NK-92 treated with Interleukin-12 subunit alpha and Interleukin-12 subunit beta, amount 100 ng/mL, for 24 hours (cell line): ENCODE measurements around the gene PDE1C.

Experiments used
- DNase-seq: peaks from one replicate; lab custom pipeline; 2025; lab: John Stamatoyannopoulos, UW

PDE1C gene

GRCh38 chr7:31892099-31892829 is 177.9 kb downstream of the PDE1C start:
- DNase-seq = no peak

GRCh38 chr7:31890766-31891165 is 179.4 kb downstream of the PDE1C start:
- no peak for DNase-seq

GRCh38 chr7:31890198-31890597 is 180.0 kb downstream of the PDE1C start:
- no peak for DNase-seq

GRCh38 chr7:31887006-31887405 is 183.2 kb downstream of the PDE1C start:
- no peak for DNase-seq

- no peak for DNase-seq
Observed at GRCh38 chr7:31885171-31885570, 185.0 kb downstream of the PDE1C start.

GRCh38 chr7:31883761-31884164 is 186.4 kb downstream of the PDE1C start:
- DNase-seq = peak; percentile 7

GRCh38 chr7:31882187-31882586 is 188.0 kb downstream of the PDE1C start:
- no peak for DNase-seq

- DNase-seq = no peak
Observed at GRCh38 chr7:31878875-31879274, 191.3 kb downstream of the PDE1C start.

- DNase-seq = no peak
Observed at GRCh38 chr7:31875424-31875823, 194.8 kb downstream of the PDE1C start.

GRCh38 chr7:31874631-31875386 is 195.4 kb downstream of the PDE1C start:
- no peak for DNase-seq

- DNase-seq = no peak
Observed at GRCh38 chr7:31873816-31874597, 196.2 kb downstream of the PDE1C start.

- DNase-seq = no peak
Observed at GRCh38 chr7:31872545-31873370, 197.4 kb downstream of the PDE1C start.

- DNase-seq = no peak
Observed at GRCh38 chr7:31864646-31865045, 205.6 kb downstream of the PDE1C start.

- no peak for DNase-seq
Observed at GRCh38 chr7:31860925-31861324, 209.3 kb downstream of the PDE1C start.

- DNase-seq = no peak
Observed at GRCh38 chr7:31858055-31858454, 212.2 kb downstream of the PDE1C start.

- no peak for DNase-seq
Observed at GRCh38 chr7:31857172-31857571, 213.0 kb downstream of the PDE1C start.

GRCh38 chr7:31856337-31856736 is 213.9 kb downstream of the PDE1C start:
- DNase-seq = no peak

- no peak for DNase-seq
Observed at GRCh38 chr7:31855530-31855929, 214.7 kb downstream of the PDE1C start.

- DNase-seq = no peak
Observed at GRCh38 chr7:31853380-31853779, 216.8 kb downstream of the PDE1C start.

GRCh38 chr7:31852462-31852861 is 217.7 kb downstream of the PDE1C start:
- no peak for DNase-seq

GRCh38 chr7:31851119-31851518 is 219.1 kb downstream of the PDE1C start:
- DNase-seq = no peak

GRCh38 chr7:31850601-31851000 is 219.6 kb downstream of the PDE1C start:
- DNase-seq = no peak
